MM.1S (cell line): ENCODE results near the gene OLFML2A.

Source experiments
- EZH2 ChIP-seq: fragments of 300-600 bp; sonication (generic); optimal IDR thresholded peaks from 2 replicates; pipeline ENCODE3; 2017; ENCODE audit warnings: low read depth, mild to moderate bottlenecking, antibody characterized with exemption, low read length, mixed read lengths
- TF ChIP-seq, protein P1 (sequence below): fragments of 300-600 bp; sonication (generic); IDR thresholded peaks from 2 replicates; pipeline ENCODE4 v1.5.1; 2016; ENCODE audit warnings: antibody characterized with exemption, low read length, mixed read lengths

DNA sequence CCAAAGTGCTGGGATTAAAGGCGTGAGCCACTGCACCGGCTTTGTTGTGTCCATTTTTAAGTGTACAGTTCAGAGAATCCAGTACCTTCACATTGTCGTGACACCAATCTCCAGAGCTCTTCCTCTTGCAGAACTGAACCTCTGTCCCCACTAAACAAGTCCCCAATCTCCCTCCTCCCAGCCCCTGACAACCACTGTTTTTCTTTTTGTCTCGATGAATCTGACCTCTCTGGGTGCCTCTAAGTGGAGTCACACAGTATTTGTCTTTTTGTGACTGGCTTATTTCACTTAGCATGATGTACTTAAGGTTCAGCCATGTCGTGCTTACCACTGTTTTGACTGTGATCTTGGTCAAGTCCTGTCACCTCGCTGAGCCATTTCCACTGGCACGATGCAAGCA lies 77.9 kb downstream of the OLFML2A start:
- TF ChIP-seq, protein P1, sequence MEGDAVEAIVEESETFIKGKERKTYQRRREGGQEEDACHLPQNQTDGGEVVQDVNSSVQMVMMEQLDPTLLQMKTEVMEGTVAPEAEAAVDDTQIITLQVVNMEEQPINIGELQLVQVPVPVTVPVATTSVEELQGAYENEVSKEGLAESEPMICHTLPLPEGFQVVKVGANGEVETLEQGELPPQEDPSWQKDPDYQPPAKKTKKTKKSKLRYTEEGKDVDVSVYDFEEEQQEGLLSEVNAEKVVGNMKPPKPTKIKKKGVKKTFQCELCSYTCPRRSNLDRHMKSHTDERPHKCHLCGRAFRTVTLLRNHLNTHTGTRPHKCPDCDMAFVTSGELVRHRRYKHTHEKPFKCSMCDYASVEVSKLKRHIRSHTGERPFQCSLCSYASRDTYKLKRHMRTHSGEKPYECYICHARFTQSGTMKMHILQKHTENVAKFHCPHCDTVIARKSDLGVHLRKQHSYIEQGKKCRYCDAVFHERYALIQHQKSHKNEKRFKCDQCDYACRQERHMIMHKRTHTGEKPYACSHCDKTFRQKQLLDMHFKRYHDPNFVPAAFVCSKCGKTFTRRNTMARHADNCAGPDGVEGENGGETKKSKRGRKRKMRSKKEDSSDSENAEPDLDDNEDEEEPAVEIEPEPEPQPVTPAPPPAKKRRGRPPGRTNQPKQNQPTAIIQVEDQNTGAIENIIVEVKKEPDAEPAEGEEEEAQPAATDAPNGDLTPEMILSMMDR, result no peak
- TF ChIP-seq EZH2, result no peak
